ENCODE measurements around the gene ROBO2.

Gene ROBO2

DNA sequence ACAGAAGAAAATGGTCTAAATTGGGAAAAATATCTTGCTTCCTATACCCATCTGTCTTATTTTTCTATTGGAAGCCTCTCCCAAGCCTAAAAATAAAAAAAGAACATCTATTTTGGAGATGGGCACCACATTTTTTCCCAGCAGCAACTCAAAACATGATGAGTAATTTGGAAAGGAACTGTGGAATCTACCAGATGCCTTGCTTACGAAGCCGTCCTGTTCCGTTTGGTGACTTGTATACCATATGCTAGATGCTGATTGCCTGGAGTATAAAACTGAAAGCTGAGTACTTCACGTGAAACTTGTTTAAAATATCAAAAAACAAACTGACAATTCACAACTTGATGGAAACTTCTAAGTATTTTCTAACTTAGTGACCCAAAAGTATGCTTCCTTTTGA lies 491.0 kb downstream of the ROBO2 start:
- H3K4me3 ChIP-seq (ENCODE audit: low read depth, low read length) = no peak overlapping the region

DNA sequence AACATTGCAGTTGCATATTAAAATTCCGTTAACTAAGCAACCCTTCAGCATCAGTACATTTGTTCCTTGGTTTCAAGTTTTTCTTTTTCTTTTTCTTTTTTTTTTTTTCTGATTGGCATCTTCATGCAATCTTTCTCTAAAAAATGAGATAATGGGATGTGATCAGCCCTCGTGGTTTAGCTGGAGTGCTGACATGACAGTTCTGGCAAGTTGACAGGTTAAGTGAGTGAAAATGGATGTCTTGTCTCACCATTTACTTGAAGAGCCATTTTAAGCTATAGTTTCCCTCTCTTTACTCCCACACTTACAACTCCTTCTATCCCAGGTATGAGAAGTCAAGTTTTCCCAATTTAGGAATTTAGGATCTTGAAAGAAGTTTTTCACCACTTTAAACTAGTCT lies 495.2 kb downstream of the ROBO2 start:
- TF ChIP-seq, protein P1, sequence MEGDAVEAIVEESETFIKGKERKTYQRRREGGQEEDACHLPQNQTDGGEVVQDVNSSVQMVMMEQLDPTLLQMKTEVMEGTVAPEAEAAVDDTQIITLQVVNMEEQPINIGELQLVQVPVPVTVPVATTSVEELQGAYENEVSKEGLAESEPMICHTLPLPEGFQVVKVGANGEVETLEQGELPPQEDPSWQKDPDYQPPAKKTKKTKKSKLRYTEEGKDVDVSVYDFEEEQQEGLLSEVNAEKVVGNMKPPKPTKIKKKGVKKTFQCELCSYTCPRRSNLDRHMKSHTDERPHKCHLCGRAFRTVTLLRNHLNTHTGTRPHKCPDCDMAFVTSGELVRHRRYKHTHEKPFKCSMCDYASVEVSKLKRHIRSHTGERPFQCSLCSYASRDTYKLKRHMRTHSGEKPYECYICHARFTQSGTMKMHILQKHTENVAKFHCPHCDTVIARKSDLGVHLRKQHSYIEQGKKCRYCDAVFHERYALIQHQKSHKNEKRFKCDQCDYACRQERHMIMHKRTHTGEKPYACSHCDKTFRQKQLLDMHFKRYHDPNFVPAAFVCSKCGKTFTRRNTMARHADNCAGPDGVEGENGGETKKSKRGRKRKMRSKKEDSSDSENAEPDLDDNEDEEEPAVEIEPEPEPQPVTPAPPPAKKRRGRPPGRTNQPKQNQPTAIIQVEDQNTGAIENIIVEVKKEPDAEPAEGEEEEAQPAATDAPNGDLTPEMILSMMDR (IDR thresholded peaks at IDR 0.05; ENCODE audit: borderline replicate concordance, insufficient read depth, low read depth, low read length) = no peak
- H3K4me3 ChIP-seq (ENCODE audit: low read depth, low read length) = no peak overlapping the region

More for the DNA sequence above, 491.0 kb downstream of the ROBO2 start:
- TF ChIP-seq, protein P1 (IDR thresholded peaks at IDR 0.05; ENCODE audit: borderline replicate concordance, insufficient read depth, low read depth, low read length) = no peak

DNA sequence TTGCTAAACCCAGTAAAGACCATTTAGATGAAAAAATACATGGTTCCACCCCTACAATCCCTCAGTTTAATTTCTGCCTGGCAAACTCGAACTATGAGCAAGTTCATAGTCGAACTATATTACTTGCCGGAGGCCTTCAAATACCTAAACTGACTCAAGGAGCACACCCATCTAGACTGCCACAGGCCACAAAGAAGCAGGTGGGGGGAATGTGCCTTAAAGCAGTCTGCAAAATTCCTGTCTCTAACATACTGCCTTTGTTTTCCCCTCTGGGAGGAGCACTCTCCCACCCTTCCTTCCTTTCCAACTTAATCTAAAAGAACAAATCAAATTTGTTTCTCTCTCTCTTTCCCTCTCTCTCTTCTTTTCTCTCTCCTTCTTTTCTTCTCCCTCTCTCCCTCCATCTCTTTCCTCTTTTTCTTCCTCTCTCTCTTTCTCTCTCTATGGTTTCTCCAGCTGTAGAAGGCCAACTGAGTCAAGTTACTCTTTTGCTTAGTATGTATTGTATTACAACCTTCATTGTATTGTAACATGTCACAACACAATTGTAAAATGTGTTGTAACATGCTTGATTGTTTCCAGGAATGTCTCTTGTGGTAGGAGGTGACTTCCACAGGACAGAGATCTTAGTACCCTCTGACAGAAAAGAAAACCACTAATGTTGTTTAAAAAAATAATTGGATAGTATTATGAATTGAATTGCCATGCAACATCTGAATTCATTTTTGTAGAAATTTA lies 496.3 kb downstream of the ROBO2 start:
- H3K4me3 ChIP-seq (ENCODE audit: low read depth, low read length) = no peak overlapping the region
- TF ChIP-seq, protein P1 (IDR thresholded peaks at IDR 0.05; ENCODE audit: borderline replicate concordance, insufficient read depth, low read depth, low read length) = no peak

DNA sequence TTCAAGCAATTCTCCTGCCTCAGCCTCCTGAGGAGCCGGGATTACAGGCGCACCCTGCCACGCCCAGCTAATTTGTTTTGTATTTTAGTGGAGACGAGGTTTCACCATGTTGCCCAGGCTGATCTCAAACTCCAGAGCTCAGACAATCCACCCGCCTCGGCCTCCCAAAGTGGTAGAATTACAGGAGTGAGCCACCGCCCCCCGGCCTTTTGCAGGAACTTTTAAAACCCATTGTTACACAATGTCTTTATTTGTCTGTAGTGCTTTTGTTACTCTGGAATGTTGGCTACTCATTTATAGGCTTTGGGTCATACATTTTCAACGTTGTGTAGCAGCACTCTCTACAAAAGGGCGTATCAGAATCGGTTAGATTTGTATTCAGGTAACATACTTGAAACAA lies 499.1 kb downstream of the ROBO2 start:
- no peak overlapping the region for H3K4me3 ChIP-seq (ENCODE audit: low read depth, low read length)
- TF ChIP-seq, protein P1 (IDR thresholded peaks at IDR 0.05; ENCODE audit: borderline replicate concordance, insufficient read depth, low read depth, low read length) = no peak

DNA sequence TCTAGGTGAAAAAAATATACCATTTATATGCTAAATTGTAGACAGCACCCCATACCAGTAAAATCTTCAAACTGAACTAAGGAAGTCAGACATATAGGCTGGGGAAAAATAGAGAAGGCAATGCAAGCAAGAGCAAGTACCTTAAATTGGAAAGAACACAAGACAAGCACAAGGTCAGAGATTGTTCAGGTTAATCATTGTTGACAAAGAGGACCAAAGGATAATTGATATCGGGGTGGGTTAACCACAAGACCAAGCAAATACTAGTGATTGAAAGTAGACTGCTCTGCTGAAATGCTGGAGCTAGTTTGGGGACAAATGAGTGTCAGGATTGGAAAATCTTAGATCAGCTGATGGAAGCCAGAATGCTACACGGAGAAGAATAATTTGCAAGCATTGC lies 499.8 kb downstream of the ROBO2 start:
- H3K4me3 ChIP-seq (ENCODE audit: low read depth, low read length) = no peak overlapping the region
- TF ChIP-seq, protein P1 (IDR thresholded peaks at IDR 0.05; ENCODE audit: borderline replicate concordance, insufficient read depth, low read depth, low read length) = no peak

DNA sequence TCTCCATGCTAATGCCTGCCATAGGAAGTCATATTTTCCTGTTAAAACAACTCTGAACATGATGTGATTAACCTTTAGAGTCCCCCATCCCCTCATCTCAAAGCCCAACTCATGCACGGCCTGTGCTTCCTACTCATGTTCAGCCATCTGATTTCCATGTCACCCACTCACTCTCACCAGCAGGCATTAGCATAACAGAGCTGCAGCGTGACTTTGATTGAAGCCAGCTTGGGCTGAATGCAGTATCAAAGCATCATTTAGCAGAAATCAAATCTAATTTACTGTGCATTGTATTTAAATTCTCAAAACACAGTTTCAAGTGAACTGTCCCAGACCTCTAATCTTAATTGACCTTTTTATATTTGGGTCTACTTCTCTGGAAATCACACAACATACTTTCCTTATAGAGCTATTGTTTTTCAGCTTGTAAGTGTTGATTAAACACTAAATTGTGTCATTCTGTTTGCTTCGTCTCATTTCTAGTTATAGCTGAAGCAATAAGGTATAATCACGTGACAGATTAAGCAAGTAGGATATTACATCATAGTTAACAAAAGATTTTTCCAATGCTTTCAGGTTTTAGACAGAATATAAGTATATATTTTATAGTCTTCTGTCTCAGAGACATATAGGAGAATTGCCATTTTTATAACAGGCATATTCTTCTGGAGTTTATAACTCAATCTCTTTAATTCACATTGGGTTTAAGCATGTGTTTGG lies 501.5 kb downstream of the ROBO2 start:
- no peak overlapping the region for H3K4me3 ChIP-seq (ENCODE audit: low read depth, low read length)
- TF ChIP-seq, protein P1 (IDR thresholded peaks at IDR 0.05; ENCODE audit: borderline replicate concordance, insufficient read depth, low read depth, low read length) = no peak

DNA sequence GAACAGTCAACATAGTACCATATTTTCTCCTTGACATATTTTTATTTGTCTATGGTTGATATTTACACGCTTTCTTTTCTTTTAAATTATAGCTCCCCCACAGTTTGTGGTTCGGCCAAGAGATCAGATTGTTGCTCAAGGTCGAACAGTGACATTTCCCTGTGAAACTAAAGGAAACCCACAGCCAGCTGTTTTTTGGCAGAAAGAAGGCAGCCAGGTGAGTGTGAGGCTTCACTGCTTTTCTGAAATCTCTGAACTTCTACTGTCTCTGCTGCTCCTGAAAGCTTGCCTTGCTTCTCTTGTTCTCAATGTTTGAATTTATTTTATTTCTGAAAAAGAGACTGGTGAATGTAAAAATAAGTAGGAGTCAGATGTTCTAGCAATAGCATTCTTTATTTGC lies 506.3 kb downstream of the ROBO2 start:
- TF ChIP-seq, protein P1 (IDR thresholded peaks at IDR 0.05; ENCODE audit: borderline replicate concordance, insufficient read depth, low read depth, low read length) = no peak

More for the DNA sequence above, 506.3 kb downstream of the ROBO2 start:
- H3K4me3 ChIP-seq (ENCODE audit: low read depth, low read length) = no peak overlapping the region

Measured in GM12875 (cell line).